ENCODE data around the gene MACO1. TPM values are rescaled to one million over a fixed set of nuclear protein-coding genes. Genes with fewer than 3 reads are reported as not detected.
"Not testable (repeated sequence)": the region's sequence is repeated elsewhere in the genome, so short reads cannot be mapped to it uniquely, and the experiment has no call there.

The MACO1 gene
- polyA plus RNA-seq, 1 donor (not counting 4 experiments of a cell fraction or from before 2014, with no cell fraction given) = 8.1 TPM

- H3K4me1 ChIP-seq (ENCODE audit: control insufficient read depth, extremely low read depth, insufficient read depth, low read length) = no peaks in the 10 kb centered on the region
- H3K27ac ChIP-seq (ENCODE audit: control insufficient read depth, insufficient read depth, low read length) = no peak overlapping the region
- H3K4me3 ChIP-seq (ENCODE audit: control insufficient read depth in 2 of 3, extremely low read depth in 1 of 3, insufficient read depth in 2 of 3, low read depth in 1 of 3, low read length in 3 of 3) = no peak overlapping the region
- dilution Hi-C loops (cut with MboI; ENCODE audit: extremely low pct_ligation_motif_present, low sequenced_read_pairs) = no loop called here
- H2AFZ ChIP-seq (ENCODE audit: control insufficient read depth, low read length) = no peak overlapping the region
- peaks cover 0 to 9% of the 10 kb centered on the region in 2 experiments for H3K36me3 ChIP-seq (ENCODE audit: control insufficient read depth in 2 of 2, extremely low read depth in 1 of 2, insufficient read depth in 2 of 2, low read length in 2 of 2)
- H3K9ac ChIP-seq (ENCODE audit: control insufficient read depth, extremely low read depth, insufficient read depth, low read length) = no peak overlapping the region
- H3K9me1 ChIP-seq (ENCODE audit: control insufficient read depth, extremely low read depth, insufficient read depth, low read length) = no peaks in the 10 kb centered on the region
- no peaks in the 10 kb centered on the region for H3K27me3 ChIP-seq (ENCODE audit: control insufficient read depth, extremely low read depth, insufficient read depth, low read length)
- DNase-seq (ENCODE audit: low read depth, low spot score) (no peak), FAIRE-seq (no peak)
- H4K20me1 ChIP-seq (ENCODE audit: control insufficient read depth, extremely low read depth, insufficient read depth, low read length) = no peaks in the 10 kb centered on the region
- H3K79me2 ChIP-seq (ENCODE audit: control insufficient read depth, insufficient read depth, low read length) = no peaks in the 10 kb centered on the region
- no peak for TF ChIP-seq CTCF (optimal IDR thresholded peaks at IDR 0.05 in 1 of 3, IDR thresholded peaks at IDR 0.05 in 1 of 3, conservative IDR thresholded peaks at IDR 0.05 in 1 of 3; ENCODE audit: extremely low read depth in 1 of 3, insufficient read depth in 2 of 3, low read length in 3 of 3)
- no peak for TF ChIP-seq EZH2 (IDR thresholded peaks at IDR 0.05; ENCODE audit: low read length)
- no peak overlapping the region for H3K4me2 ChIP-seq (ENCODE audit: control insufficient read depth, extremely low read depth, insufficient read depth, low read depth, low read length)
- H3K9me3 ChIP-seq (ENCODE audit: control insufficient read depth, low read depth, low read length) = no peaks in the 10 kb centered on the region
Observed at GRCh38 chr1:25460020-25460419, 29.3 kb downstream of the MACO1 start.

- H3K4me2 ChIP-seq (ENCODE audit: control insufficient read depth, extremely low read depth, insufficient read depth, low read depth, low read length); H3K79me2 ChIP-seq (ENCODE audit: control insufficient read depth, insufficient read depth, low read length); dilution Hi-C loops (cut with MboI; ENCODE audit: extremely low pct_ligation_motif_present, low sequenced_read_pairs); H3K27ac ChIP-seq (ENCODE audit: control insufficient read depth, insufficient read depth, low read length); H3K4me3 ChIP-seq (ENCODE audit: control insufficient read depth in 2 of 3, extremely low read depth in 1 of 3, insufficient read depth in 2 of 3, low read depth in 1 of 3, low read length in 3 of 3); H3K9me3 ChIP-seq (ENCODE audit: control insufficient read depth, low read depth, low read length); FAIRE-seq; H3K4me1 ChIP-seq (ENCODE audit: control insufficient read depth, extremely low read depth, insufficient read depth, low read length); H3K9ac ChIP-seq (ENCODE audit: control insufficient read depth, extremely low read depth, insufficient read depth, low read length); DNase-seq (ENCODE audit: low read depth, low spot score); H2AFZ ChIP-seq (ENCODE audit: control insufficient read depth, low read length); H4K20me1 ChIP-seq (ENCODE audit: control insufficient read depth, extremely low read depth, insufficient read depth, low read length); H3K27me3 ChIP-seq (ENCODE audit: control insufficient read depth, extremely low read depth, insufficient read depth, low read length); H3K36me3 ChIP-seq (ENCODE audit: control insufficient read depth in 2 of 2, extremely low read depth in 1 of 2, insufficient read depth in 2 of 2, low read length in 2 of 2); H3K9me1 ChIP-seq (ENCODE audit: control insufficient read depth, extremely low read depth, insufficient read depth, low read length): not testable (repeated sequence)
Observed at GRCh38 chr1:25460816-25461215, 30.1 kb downstream of the MACO1 start.

GRCh38 chr1:25461849-25462248, 31.2 kb downstream of the MACO1 start:
- Histone ChIP-seq H3K9me3 (ENCODE audit: control insufficient read depth, low read depth, low read length) (no peaks in the 10 kb centered on the region), H3K79me2 (ENCODE audit: control insufficient read depth, insufficient read depth, low read length) (no peaks in the 10 kb centered on the region), H3K27ac (ENCODE audit: control insufficient read depth, insufficient read depth, low read length) (no peak overlapping the region), H3K27me3 (ENCODE audit: control insufficient read depth, extremely low read depth, insufficient read depth, low read length) (no peaks in the 10 kb centered on the region), H3K4me2 (ENCODE audit: control insufficient read depth, extremely low read depth, insufficient read depth, low read depth, low read length) (no peak overlapping the region), H2AFZ (ENCODE audit: control insufficient read depth, low read length) (no peak overlapping the region), H3K4me1 (ENCODE audit: control insufficient read depth, extremely low read depth, insufficient read depth, low read length) (no peaks in the 10 kb centered on the region), H4K20me1 (ENCODE audit: control insufficient read depth, extremely low read depth, insufficient read depth, low read length) (no peaks in the 10 kb centered on the region), H3K36me3 (ENCODE audit: control insufficient read depth in 2 of 2, extremely low read depth in 1 of 2, insufficient read depth in 2 of 2, low read length in 2 of 2) (peaks cover 0 to 9% of the 10 kb centered on the region in 2 experiments), H3K4me3 (ENCODE audit: control insufficient read depth in 2 of 3, extremely low read depth in 1 of 3, insufficient read depth in 2 of 3, low read depth in 1 of 3, low read length in 3 of 3) (no peak overlapping the region), H3K9me1 (ENCODE audit: control insufficient read depth, extremely low read depth, insufficient read depth, low read length) (no peaks in the 10 kb centered on the region), H3K9ac (ENCODE audit: control insufficient read depth, extremely low read depth, insufficient read depth, low read length) (no peak overlapping the region)
- FAIRE-seq = no peak
- DNase-seq (ENCODE audit: low read depth, low spot score) = no peak
- dilution Hi-C loops (cut with MboI; ENCODE audit: extremely low pct_ligation_motif_present, low sequenced_read_pairs) = no loop called here
- no peak for TF ChIP-seq EZH2 (IDR thresholded peaks at IDR 0.05; ENCODE audit: low read length)
- no peak for TF ChIP-seq CTCF (optimal IDR thresholded peaks at IDR 0.05 in 1 of 3, IDR thresholded peaks at IDR 0.05 in 1 of 3, conservative IDR thresholded peaks at IDR 0.05 in 1 of 3; ENCODE audit: extremely low read depth in 1 of 3, insufficient read depth in 2 of 3, low read length in 3 of 3)
